Pons (tissue), 1 donor: ENCODE measurements around the gene CACNG1.

ENCODE experiments used
- DNase-seq: peaks from one replicate; pipeline ENCODE4 v3.0.0-alpha.2; 2016; ENCODE audit warnings: low spot score

Gene CACNG1

DNA sequence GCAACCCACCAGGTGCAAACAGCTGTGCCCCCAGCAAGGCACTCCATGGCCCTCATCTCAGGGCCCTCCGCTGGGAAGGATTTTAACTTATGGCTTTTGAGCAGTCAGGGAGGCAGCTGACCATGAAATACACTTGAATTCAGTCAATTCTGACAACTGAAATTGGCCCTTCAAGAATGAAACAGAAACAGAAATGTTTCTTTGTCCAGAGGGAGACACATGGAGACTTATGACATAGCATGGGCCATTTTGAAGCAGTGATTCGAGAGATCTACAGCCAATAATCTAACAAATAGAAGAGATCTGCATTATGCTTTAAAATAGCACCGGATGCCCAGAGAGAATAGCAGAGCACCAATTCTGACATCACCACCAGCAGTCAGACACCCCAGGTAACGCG lies 7.5 kb downstream of the CACNG1 start:
- no peak for DNase-seq

DNA sequence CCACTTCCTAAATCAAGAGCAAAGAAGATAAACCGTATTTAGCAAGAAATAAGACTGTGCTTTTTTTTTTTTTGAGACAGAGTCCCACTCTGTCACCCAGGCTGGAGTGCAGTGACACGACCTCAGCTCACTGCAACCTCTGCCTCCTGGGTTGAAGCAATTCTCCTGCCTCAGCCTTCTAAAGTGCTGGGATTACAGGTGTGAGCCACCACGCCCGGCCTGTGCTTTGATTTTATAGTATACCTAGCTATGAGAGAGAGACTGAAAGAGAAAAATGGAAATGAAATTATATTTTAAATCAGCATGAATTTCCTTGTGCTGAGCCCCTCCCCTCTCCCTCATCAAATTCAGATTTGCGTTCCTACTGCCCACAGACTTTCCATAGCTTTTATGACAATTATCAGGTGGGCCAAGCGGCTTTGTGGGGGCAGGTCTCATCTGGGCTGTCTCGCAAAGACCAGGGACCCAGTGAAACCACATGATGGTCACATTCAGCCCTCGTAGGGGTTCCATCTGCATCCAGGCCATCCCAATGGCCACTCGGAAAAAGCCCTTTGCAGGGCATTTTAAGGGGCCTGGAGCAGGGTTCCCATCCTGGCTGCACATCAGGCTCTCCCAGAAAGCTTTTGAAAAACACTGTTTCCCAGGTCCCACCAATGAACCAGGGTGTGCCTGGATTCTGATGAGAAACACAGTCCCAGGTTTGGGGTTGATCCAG lies 8.5 kb downstream of the CACNG1 start:
- no peak for DNase-seq

DNA sequence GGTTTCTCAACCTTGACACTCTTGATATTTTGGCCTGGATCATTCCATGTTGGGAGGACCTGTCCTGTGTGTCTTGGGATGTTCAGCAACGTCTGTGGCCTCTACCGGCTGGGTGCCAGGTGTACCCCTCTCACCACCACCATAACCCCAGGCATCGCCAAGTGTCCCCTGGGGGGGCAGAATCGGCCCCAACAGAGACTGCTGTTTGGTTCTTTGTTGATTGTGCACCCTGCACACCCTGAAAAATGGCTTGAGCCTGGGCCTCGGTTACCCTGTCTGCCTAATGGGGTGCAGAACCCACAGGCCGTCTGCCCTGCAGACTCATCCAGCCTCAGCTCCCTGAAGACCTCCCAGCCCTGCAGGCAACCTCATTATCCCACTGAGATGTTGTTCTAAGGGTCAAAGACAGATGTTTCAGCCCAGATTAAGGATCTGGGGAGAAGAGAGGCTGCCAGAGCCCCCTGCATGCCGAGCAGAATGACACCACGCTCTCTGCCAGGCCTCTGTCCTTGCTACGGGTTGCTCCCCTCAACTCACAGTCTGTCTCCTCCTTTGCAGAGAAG lies 9.2 kb downstream of the CACNG1 start:
- DNase-seq: no peak

DNA sequence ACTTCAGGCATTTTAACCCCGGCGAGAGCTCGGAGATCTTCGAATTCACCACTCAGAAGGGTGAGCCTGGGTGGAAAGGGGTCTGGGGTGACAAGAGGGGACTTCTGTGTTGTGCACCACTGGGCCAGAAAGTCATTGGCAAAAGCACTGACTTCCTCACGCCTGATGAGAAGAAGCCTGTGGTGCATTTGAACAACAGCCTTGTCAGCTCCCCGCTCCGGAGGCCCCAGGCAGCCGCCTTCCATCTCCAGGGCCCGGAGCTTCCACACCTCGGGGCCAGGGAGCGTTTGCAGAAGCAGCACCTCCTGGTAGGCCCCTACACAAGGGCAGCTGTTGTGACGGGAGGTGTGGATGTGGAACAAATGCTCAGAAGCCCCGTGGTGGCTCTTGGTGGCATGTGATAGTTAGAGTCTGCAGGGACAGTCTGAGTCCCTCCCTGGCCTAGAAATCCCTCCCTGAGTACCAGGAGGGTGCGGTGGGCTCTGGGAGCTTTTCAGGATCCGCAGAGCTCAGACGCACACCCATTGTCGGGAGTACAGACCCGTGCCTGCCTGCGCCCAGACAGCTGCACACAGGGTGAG lies 9.7 kb downstream of the CACNG1 start:
- DNase-seq: no peak

DNA sequence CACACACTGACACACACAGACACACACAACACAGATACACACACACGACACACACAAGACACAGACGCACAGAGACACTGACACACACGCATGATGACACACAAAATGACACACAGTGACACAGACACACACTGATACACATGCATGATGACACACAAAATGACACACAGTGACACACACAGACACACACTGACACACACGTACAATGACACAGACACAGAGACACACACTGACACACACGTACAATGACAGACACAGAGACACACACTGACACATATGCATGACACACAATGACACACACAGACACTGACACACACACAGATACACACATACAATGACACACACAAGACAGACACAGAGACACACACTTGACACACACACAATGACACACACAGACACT lies 10.3 kb downstream of the CACNG1 start:
- no peak for DNase-seq

DNA sequence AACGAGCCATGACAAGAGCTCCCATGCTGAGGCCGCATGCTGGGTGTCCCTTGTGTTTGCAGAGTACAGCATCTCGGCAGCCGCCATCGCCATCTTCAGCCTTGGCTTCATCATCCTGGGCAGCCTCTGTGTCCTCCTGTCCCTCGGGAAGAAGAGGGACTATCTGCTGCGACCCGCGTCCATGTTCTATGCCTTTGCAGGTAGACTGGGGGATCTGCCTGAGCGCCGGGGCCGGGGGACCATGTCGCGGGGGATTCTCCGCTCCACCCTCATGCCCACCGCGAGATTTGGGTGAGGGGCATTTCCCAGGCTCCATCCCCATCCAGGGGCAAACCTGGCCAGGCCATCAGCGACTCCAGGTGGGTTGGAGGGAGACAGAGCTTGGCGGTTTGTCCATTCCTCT lies 10.7 kb downstream of the CACNG1 start:
- no peak for DNase-seq

DNA sequence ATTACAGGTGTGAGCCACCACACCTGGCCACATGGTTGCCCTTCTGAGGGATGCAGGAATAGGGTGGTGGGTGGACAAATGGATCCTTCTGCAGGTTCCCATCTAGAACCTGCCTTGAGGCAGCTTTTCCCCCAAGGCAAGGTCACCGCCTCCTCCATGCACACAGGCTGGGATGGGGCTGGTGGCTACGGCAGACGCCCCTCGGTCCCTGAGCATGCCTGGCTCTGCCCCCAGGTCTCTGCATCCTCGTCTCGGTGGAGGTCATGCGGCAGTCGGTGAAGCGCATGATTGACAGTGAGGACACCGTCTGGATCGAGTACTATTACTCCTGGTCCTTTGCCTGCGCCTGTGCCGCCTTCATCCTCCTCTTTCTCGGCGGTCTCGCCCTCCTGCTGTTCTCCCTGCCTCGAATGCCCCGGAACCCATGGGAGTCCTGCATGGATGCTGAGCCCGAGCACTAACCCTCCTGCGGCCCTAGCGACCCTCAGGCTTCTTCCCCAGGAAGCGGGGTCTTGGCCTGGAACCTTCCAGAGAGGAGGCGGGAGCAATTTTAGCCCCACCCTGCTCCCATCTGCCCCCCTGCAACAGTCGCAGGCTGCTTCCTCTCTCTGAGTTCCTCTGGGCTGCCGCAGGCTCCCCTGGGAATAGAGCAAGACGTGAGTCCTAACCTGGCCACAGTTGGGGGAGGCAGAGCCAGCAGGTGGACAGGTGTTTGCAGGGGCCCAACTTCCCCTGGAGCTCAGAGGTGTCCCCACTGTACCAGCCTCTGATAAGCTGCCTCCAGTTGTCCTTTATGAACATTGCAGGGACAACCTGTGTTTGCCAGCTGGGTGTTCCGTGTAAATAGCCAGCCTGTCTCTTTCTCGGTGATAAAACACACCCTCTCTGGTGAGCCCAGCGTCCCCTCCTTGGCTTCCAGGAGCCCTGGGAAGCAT lies 11.7 kb downstream of the CACNG1 start:
- DNase-seq: no peak

DNA sequence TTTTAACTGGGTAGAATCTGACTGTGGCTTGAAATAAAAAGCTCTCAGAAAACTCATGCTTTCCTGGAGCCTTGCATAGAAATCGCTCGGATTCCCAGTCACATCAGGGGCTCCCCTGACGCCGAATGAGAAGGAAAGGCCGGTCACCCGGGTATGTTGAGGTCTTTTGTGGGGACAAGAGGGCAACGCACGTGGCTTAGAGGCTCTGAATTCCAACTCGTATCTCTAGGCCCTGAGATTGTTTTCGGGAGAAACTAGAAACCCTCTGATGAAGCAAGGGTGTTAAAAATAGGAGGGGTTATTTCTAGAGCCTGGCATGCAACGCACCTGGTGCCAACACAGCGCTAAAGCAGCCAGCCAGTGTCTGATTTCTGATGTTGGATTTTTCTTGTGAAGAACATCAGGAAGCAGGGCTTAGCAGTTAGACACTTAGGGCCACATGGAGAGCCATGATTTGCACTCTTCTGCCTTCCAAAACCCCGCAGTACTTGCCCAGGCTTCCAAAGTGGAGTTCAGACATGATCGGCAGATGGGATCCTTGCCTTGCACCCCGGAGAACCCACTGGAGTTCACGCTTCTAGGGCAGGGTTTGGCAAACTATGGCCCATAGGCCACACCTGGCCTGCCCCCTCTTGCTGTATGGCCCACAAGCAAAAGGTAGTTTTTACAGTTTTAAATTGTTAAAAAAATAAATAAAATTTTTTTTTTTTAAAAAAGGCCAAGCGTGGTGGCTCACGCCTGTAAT lies 12.6 kb downstream of the CACNG1 start:
- DNase-seq: no peak

DNA sequence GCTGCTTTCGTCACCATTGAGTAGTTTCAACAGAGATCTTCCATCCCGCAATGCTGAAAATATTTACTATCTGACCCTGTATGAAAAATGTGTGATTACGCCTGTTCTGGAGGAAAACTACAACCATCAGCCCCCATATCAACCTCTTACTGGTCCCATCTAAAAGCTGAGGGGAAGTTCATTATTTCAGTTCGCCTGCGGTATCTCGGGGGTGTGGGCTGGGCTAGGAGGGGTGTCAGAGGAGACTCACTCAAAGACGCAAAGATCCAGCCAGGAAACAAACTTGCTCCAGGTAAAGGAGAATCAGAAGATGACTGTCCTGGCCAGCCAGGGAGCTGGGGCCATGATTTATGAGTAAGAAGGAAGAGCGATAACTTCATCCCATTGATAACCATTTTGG lies 13.7 kb downstream of the CACNG1 start:
- no peak for DNase-seq

DNA sequence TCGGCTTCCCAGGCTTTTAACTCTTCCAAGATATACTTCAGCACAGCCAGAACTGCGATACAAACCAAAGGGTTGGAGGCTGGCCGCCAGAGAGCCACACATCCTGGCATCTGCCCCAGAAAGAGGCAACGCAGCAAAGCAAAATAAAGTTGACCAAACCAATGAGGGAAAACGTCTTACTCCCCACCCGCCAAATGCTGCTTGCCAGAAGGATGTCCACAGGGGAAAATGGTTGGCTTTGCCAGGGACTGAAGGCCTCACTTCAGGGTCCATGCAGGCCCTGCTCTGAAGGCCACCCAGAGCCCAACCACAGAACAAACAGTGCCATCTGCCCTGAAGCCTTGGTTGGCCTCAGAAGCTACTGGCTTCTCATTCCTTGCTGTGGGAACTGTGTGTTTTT lies 15.0 kb downstream of the CACNG1 start:
- peak; percentile 4 for DNase-seq

DNA sequence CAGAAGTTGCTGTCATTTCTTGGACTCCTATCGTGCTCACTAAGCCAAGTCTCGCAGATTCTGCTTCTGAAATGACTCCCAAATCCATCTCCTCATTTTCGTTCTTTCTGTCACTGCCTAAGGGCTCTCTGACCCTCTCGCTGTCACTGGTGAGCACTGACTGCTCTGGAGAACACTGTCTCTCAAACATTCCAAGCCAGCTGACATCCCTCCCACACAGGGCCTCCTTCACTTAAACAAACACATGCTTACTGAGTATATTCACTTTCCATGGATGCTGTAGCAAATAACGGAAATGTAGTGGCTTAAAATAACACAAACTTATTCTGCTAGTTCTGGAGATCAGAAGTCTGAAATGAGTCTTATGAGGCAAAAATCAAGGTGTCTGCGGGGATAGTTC lies 18.8 kb downstream of the CACNG1 start:
- DNase-seq: no peak

DNA sequence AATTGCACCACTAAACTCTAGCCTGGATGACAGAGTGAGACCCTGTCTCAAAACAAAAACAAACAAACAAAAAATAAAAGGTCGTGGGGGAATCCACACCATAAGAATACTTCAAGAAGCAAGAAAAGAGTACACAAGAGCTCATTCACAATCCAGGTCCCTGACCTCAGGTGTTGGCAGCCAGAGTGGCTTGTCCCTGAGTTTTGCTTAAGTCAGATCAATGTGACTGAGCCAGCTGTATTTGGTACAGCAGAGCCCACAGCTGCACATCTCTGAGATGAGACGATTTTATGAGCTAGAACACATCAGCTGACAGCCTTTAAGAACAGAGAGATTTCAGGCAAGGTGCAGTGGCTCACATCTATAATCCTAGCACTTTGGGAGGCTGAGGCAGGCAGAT lies 22.4 kb downstream of the CACNG1 start:
- no peak for DNase-seq

DNA sequence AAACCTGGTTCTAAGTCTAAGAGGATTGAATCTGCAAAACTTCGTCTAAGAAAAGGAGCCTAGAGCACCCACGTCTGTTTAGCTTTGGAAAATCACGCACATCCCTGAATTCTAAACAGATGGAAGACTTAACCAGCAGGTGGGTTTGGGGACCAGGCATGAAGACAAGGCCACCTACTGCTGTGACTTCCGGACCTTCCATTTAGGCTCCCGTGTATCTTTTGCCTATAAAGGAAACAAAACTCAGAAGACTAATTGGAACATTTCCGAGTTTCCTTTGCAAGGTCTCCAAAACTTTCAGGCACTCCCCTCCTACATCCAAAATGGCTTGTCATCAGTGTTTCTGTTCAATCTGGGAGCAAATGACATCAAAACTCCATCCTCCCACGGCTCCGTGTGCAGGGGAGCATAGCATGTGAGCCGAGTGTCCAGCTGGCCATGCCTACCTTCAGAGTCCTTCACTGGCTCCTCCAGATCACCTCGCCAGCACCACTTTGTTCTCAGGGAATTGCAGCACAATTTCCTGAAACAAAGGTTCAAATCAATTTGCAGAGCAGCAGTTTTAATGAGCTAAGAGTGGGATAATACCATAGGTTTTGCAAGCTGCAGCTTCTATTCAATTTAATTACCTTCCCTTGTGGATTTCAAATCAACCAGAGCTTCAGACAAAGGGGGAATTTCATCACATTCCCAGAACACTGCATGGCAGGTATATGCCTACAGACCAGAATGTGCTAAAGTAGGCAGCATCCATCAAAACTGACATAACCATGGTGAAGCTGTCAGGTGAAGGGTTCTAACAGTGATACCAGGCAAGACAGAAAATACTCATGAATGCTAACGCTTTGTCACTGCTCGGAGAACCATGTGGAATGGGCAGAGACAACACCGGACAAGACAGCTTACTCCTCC lies 23.5 kb downstream of the CACNG1 start:
- no peak for DNase-seq

DNA sequence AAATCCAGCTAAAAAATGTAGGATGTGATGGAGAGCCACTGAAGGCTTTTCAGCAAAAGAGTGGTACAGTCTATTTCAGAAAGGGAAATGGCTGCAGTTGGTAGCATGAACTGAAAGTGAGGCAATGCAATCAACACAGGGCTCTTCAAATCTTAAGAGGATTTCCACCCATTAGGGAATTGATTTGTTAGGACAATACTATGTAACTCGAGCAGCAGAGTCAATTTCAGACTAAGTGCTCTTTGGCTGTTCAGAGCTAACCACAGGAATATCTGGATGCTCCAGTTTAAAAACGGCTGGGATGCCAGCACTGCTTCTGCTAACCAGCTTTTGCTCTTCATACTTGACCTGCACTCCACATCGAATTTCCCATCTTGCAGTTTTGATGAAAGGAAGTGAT lies 24.6 kb downstream of the CACNG1 start:
- DNase-seq: no peak

DNA sequence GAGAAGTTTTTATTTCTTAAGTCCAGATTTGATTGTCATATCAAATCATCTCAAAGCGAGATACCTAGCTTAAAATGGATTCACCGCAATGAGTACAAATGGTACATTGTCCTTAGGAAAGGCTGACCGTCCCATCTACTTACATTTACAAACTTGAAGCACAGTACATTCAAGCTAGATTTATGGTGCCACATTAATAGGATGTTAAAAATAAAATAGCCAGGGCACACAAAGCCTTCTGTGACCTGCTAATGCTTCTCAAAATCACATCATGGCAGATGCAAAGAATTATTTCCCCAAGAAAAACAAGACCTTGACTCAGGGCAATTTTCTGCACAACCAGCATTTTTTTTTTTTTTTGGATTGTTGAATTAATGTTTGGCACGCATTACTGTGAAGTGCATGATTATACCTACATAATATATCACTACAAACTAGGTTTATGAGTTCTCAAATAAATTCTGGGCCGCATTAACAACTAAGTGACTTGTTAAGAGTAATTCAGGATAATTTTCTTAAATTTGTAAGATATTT lies 25.3 kb downstream of the CACNG1 start:
- no peak for DNase-seq

DNA sequence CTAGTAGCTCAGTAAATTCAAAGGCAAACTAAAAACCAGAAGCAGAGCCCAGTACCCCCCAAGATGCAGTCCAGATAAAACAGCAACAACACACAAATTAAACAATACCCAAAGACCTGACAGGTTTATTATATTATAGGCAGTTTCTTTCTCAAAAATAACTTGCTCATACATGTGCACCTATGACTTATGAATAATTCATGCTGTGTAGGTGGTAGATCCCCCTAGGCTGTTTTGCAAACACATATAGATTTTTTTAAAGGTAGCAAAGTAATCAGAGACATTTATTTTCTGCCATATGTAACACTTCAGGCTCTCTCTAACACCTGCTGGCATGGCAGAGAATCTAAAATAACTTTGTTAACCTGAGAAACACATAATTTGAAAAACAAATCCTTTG lies 27.2 kb downstream of the CACNG1 start:
- DNase-seq: no peak

DNA sequence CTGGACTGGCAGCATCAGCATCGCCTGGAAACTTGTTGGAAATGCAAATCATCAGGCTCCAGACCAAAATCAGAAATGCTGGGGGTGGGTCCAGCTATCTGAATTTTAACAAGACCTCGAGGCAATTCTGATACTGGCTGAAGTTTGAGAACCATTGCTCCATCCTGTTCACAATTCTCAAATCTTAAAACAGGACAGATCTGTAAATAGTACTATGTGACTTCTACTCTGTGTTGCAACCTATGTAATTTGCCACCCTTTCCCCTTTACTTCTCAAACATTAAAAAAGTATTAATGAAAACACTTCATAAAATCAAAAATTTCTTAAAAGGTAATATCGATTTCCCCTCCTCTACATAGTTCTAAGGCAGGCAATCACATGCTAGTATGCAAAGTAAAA lies 28.5 kb downstream of the CACNG1 start:
- DNase-seq: no peak

DNA sequence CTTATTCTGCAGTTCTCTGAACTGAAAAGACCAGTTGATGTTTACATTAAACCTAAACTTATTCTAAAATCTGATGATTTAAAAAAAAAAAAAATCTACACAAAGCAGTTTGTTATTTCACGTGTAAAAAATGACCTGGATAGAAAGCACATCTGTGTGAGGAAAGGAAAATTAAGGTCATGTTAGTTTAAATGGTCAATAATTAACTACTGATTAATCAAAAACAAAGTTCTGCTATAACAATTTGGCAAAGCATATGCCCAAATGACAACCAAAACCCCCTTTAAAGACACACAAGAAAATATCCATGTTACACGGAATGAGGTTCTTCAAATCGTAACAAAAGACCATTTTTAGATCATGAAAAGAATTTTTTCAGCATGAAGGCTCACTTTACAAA lies 30.4 kb downstream of the CACNG1 start:
- DNase-seq: no peak

DNA sequence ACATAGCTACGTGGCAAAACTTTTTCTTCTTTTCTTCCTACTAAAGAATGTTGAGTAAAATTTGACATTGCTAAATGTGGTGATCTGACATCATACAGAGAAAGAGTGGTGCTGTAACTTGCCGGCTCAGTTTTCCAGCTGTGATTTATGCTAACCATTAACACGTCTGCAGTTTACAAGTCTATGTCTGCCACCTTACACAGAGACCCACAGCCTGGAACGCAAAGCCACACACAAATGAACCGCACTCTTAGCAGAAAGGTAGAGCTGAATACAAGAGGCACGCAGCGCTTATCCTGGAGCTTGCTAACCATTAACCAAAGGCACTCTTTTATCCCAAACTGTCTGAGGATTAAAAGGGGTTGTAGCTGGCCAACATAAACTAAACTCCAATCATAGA lies 31.9 kb downstream of the CACNG1 start:
- no peak for DNase-seq

DNA sequence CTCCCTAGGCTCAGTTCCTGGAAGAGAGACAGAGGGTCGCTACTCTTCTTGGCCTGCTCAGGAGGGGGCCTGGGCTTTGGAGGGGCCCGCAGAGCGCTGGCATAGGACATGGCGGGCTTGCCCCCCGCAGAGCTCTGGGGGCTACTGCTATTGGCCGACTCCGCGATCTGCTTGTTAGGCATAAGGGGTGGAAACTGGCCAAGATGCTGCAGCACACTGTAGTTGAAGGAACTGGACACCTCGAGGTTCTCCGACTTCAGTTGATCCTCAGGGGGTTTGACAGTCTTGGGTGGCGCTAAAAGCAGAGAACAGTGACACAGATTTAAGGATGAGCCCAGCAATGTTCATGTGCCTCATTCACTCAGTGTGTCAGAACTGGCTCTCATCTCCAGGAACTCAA lies 33.9 kb downstream of the CACNG1 start:
- no peak for DNase-seq

DNA sequence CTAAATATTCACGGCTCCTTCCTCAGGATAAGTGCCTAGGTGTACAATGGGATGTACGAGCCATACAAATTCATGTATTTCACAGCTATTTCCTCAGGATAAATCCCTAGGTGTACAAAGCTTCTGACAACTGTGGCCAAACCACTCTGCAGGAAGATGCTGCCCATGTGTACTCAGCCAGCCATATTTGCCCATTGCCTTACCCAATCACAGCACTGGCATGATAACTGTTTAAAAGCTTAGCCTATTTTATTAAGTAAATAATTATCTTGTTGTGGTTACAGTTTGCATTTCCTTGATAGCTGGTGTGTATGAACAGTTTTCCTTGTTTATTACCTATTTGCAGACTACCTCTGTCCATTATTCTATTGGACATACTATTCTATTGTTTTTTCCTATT lies 35.1 kb downstream of the CACNG1 start:
- no peak for DNase-seq
